OCI-LY7 (cell line): ENCODE results near the gene KCNQ1.

Source experiments
- EZH2phosphoT487 ChIP-seq: fragments of 200-600 bp; sonication (generic); IDR thresholded peaks from 2 replicates; pipeline ENCODE4 v1.6.1; 2018; ENCODE audit warnings: low read depth, borderline replicate concordance, mild to moderate bottlenecking, mixed run types, antibody characterized with exemption, low read length, moderate library complexity, mixed read lengths
- TF ChIP-seq, protein P1 (sequence below): fragments of 200-600 bp; sonication (generic); conservative IDR thresholded peaks from 2 replicates; pipeline ENCODE4 v1.5.1; 2014; ENCODE audit warnings: mild to moderate bottlenecking, antibody characterized with exemption, low read length, moderate library complexity, mixed read lengths

DNA sequence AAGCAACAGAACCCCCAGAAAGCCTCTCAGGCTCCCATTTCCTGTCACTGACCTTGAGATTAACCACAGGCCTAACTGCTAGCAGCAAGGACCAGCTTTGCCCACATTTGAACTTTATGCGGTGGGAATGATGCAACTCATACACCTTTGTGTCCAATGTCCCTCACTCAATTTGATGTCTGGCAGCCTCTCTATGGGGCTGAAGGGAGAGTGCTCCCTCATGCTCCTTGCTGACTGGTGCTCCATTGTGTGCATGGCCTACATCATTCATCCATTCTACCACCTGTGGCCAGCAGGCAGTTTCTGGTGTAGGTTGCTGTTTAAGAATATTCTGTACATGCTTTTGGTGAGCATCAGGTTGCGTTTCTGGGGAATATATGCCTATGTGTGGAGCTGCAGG, 223.1 kb downstream of the KCNQ1 start:
- TF ChIP-seq, protein P1, sequence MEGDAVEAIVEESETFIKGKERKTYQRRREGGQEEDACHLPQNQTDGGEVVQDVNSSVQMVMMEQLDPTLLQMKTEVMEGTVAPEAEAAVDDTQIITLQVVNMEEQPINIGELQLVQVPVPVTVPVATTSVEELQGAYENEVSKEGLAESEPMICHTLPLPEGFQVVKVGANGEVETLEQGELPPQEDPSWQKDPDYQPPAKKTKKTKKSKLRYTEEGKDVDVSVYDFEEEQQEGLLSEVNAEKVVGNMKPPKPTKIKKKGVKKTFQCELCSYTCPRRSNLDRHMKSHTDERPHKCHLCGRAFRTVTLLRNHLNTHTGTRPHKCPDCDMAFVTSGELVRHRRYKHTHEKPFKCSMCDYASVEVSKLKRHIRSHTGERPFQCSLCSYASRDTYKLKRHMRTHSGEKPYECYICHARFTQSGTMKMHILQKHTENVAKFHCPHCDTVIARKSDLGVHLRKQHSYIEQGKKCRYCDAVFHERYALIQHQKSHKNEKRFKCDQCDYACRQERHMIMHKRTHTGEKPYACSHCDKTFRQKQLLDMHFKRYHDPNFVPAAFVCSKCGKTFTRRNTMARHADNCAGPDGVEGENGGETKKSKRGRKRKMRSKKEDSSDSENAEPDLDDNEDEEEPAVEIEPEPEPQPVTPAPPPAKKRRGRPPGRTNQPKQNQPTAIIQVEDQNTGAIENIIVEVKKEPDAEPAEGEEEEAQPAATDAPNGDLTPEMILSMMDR = no peak
- TF ChIP-seq EZH2phosphoT487 = no peak
